ENCODE data around the gene CCL3. TPM values are rescaled to one million over a fixed set of nuclear protein-coding genes. Genes with fewer than 3 reads are reported as not detected.

The CCL3 gene
- total and polyA plus RNA-seq, 7 donors: 0.06 to 3.6 (median 0.27) TPM; not detected in 1

DNA sequence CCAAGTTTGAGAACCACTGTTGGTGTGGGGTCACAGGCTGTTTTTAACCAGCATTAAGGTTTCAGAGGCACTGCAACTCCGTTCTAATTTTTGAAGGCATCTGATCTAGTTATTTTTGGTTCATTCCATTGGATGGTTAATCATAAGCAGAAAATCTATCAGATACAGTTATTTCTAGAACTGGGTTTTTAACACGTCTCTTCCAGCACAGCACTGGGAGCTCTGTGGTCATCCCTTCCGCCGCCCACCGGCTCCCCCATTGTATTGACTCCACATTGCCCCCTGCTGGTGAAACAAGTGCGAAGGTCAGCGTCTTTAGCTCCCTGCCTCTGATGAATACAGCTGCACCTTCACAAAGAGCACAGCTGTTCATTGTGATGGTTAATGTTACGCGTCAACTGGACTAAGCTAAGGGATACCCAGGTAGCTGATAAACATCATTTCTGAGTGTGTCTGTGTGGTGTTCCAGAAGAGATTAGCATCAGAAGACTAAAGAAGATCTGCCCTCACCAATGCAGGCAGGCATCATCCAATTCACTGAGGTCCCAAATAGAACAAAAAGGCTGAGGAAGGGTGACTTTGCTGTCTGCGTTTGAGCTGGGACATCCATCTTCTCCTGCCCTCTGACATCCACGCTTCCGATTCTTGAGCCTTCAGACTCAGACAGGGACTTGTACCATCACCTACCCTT is 17.4 kb downstream of the CCL3 start:
- no peak overlapping the region for H3K27ac ChIP-seq
- intact Hi-C loops (cut with DNase I): loop anchor here in 1 of 2 donors (5.0 kb wide), 1 partner anchor 100 kb away; no protein-coding TSS in a partner anchor
- H3K4me3 ChIP-seq: no peak overlapping the region
- H3K36me3 ChIP-seq (ENCODE audit: insufficient read depth in 1 of 2, low read depth in 1 of 2): no peaks in the 10 kb centered on the region
- H3K4me1 ChIP-seq: no peaks in the 10 kb centered on the region
- DNase-seq (peak; percentile 22 to 63), ATAC-seq (no peak)
- 30 to 32% (median 31%) methylated on average over 12 of the region's 12 CpGs for WGBS, 3 donors
- TF ChIP-seq, protein P1, sequence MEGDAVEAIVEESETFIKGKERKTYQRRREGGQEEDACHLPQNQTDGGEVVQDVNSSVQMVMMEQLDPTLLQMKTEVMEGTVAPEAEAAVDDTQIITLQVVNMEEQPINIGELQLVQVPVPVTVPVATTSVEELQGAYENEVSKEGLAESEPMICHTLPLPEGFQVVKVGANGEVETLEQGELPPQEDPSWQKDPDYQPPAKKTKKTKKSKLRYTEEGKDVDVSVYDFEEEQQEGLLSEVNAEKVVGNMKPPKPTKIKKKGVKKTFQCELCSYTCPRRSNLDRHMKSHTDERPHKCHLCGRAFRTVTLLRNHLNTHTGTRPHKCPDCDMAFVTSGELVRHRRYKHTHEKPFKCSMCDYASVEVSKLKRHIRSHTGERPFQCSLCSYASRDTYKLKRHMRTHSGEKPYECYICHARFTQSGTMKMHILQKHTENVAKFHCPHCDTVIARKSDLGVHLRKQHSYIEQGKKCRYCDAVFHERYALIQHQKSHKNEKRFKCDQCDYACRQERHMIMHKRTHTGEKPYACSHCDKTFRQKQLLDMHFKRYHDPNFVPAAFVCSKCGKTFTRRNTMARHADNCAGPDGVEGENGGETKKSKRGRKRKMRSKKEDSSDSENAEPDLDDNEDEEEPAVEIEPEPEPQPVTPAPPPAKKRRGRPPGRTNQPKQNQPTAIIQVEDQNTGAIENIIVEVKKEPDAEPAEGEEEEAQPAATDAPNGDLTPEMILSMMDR (IDR thresholded peaks at IDR 0.05): peak; percentile 49
- no peaks in the 10 kb centered on the region for H3K9me3 ChIP-seq
- H3K27me3 ChIP-seq (ENCODE audit: insufficient read depth in 3 of 3, low read length in 2 of 3): no peaks in the 10 kb centered on the region

DNA sequence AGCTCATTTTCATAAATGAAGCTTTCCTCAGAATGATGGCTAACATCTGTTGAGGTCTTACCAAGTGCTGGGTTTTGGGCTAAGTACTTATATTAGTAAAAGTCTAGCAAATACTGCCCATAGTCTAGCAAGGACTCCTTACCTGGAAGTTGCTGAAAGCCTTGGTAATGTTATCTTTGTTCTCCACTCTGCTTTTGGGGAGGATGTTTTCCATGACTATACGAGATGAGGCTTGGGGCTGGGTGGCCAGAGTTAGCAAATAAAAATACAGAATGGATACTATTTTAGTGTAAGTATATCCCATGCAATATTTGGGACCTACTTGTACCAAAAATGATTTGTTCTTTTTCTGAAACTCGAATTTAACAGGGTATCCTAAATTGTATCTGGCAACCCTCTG is 18.2 kb downstream of the CCL3 start:
- ATAC-seq: no peak
- intact Hi-C loops (cut with DNase I): loop anchor here in 1 of 2 donors (5.0 kb wide), 1 partner anchor 99 kb away; no protein-coding TSS in a partner anchor
- H3K27ac ChIP-seq: no peak overlapping the region

DNA sequence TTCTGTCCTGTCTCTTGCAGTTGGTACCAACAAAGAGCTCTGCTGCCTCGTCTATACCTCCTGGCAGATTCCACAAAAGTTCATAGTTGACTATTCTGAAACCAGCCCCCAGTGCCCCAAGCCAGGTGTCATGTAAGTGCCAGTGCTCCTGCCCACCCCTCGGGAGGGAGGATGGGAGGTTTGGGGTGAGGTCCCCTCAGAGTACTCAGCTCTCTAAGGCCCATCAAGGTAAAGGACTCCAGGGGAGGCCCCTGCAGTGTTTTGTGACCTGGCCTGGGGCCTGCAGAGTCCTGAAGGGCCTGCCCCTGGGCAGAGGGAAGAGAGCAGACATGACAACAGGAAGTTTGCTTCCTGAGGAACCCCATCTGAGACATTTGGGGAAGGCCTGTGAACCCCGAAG is 19.5 kb downstream of the CCL3 start:
- Histone ChIP-seq H3K36me3 (ENCODE audit: insufficient read depth in 1 of 2, low read depth in 1 of 2) (no peaks in the 10 kb centered on the region), H3K9me3 (no peaks in the 10 kb centered on the region), H3K4me3 (no peak overlapping the region), H3K4me1 (no peaks in the 10 kb centered on the region), H3K27ac (no peak overlapping the region), H3K27me3 (ENCODE audit: insufficient read depth in 3 of 3, low read length in 2 of 3) (no peaks in the 10 kb centered on the region)
- intact Hi-C loops (cut with DNase I): loop anchor here in 1 of 2 donors (5.0 kb wide), 1 partner anchor 98 kb away; no protein-coding TSS in a partner anchor
- 66 to 72% (median 70%) methylated on average over 3 of the region's 3 CpGs for WGBS, 3 donors
- TF ChIP-seq, protein P1 (IDR thresholded peaks at IDR 0.05): no peak
- DNase-seq (no peak), ATAC-seq (no peak)

More for the DNA sequence above, 18.2 kb downstream of the CCL3 start:
- H3K9me3 ChIP-seq: no peaks in the 10 kb centered on the region
- no peak overlapping the region for H3K4me3 ChIP-seq
- H3K36me3 ChIP-seq (ENCODE audit: insufficient read depth in 1 of 2, low read depth in 1 of 2): no peaks in the 10 kb centered on the region
- no peaks in the 10 kb centered on the region for H3K4me1 ChIP-seq
- H3K27me3 ChIP-seq (ENCODE audit: insufficient read depth in 3 of 3, low read length in 2 of 3): no peaks in the 10 kb centered on the region
- WGBS, 3 donors: 60 to 70% (median 66%) methylated on average over 2 of the region's 2 CpGs
- TF ChIP-seq, protein P1 (IDR thresholded peaks at IDR 0.05): no peak
- DNase-seq: no peak

GRCh38 chr17:36069136-36069535 is 20.8 kb downstream of the CCL3 start:
- intact Hi-C loops (cut with DNase I): no loop called here
- ATAC-seq: no peak
- DNase-seq: no peak
- H3K36me3 ChIP-seq (ENCODE audit: insufficient read depth in 1 of 2, low read depth in 1 of 2): no peaks in the 10 kb centered on the region
- no peak overlapping the region for H3K27ac ChIP-seq
- H3K4me1 ChIP-seq: no peaks in the 10 kb centered on the region
- TF ChIP-seq, protein P1 (IDR thresholded peaks at IDR 0.05): no peak
- no peaks in the 10 kb centered on the region for H3K27me3 ChIP-seq (ENCODE audit: insufficient read depth in 3 of 3, low read length in 2 of 3)
- no peaks in the 10 kb centered on the region for H3K9me3 ChIP-seq
- no peak overlapping the region for H3K4me3 ChIP-seq

- TF ChIP-seq, protein P1 (IDR thresholded peaks at IDR 0.05): no peak
- no peak overlapping the region for H3K4me3 ChIP-seq
- no peaks in the 10 kb centered on the region for H3K36me3 ChIP-seq (ENCODE audit: insufficient read depth in 1 of 2, low read depth in 1 of 2)
- 72 to 85% (median 74%) methylated on average over 3 of the region's 3 CpGs for WGBS, 3 donors
- no peak overlapping the region for H3K27ac ChIP-seq
- DNase-seq: no peak
- no peaks in the 10 kb centered on the region for H3K9me3 ChIP-seq
- no peak for ATAC-seq
- intact Hi-C loops (cut with DNase I): no loop called here
- no peaks in the 10 kb centered on the region for H3K4me1 ChIP-seq
- H3K27me3 ChIP-seq (ENCODE audit: insufficient read depth in 3 of 3, low read length in 2 of 3): no peaks in the 10 kb centered on the region
Measured at GRCh38 chr17:36068524-36068923, 21.4 kb downstream of the CCL3 start.
